Stimulated activated CD8-positive, alpha-beta memory T cell treated with anti-CD3 and anti-CD28 coated beads, Interleukin-12 subunit alpha, Interleukin-12 subunit beta, amount 100 ng/mL, for 24 hours (primary cell): Measurements from ENCODE around the gene POLQ.
"Not testable (repeated sequence)": the region's sequence is repeated elsewhere in the genome, so short reads cannot be mapped to it uniquely, and the experiment has no call there.

ENCODE experiments used
- DNase-seq: peaks from one replicate; pipeline ENCODE4 v3.0.0-alpha.2; 2020; ENCODE audit errors: extremely low read depth

Gene POLQ

GRCh38 chr3:121430664-121431215, 115.0 kb downstream of the POLQ start:
- DNase-seq: no peak

GRCh38 chr3:121424549-121424948, 121.2 kb downstream of the POLQ start:
- DNase-seq: no peak

- DNase-seq: no peak
Observed at GRCh38 chr3:121418182-121418581, 127.6 kb downstream of the POLQ start.

DNA sequence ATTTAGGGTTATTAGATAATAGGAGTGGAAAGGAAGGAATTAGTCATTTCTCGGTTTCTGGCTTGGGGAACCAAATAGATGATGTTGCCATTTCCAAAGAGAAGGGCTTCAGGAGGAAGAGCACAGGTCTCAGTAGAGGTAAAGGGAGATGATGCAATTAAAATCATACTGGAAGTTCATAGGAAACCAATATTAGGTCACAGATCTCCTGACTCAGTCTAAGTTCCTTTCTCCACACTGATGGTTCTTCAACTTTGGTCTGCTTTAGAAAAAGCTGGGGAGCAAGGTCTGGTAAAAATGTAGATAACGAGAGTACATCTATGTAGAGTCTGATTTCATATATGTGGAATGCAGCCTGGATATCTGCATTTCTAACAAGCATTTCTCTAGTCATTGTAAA, 130.9 kb downstream of the POLQ start:
- DNase-seq: no peak

- no peak for DNase-seq
Observed at GRCh38 chr3:121411523-121411922, 134.3 kb downstream of the POLQ start.

GRCh38 chr3:121405631-121406030, 140.2 kb downstream of the POLQ start:
- no peak for DNase-seq

- no peak for DNase-seq
Observed at GRCh38 chr3:121399820-121400219, 146.0 kb downstream of the POLQ start.

DNA sequence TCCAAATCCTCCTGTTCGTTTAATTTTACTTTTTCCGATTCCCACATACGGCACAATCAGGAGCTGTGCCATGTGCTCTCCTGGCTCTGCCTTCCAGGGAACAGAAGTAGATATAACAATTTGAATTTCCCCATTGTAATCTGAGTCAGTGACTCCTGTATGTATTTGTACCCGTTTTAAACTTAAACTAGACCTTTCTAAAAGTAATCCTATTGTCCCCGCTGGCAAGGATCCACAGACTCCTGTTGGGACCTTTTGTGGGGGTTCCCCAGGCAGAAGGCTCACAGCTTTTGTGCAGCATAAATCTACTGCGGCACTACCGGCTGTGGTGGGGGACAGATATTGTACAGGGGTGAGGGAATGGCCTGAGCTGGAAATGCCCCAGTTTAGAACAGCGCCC, 147.7 kb downstream of the POLQ start:
- not testable (repeated sequence) for DNase-seq

GRCh38 chr3:121395967-121396366, 149.8 kb downstream of the POLQ start:
- not testable (repeated sequence) for DNase-seq

DNA sequence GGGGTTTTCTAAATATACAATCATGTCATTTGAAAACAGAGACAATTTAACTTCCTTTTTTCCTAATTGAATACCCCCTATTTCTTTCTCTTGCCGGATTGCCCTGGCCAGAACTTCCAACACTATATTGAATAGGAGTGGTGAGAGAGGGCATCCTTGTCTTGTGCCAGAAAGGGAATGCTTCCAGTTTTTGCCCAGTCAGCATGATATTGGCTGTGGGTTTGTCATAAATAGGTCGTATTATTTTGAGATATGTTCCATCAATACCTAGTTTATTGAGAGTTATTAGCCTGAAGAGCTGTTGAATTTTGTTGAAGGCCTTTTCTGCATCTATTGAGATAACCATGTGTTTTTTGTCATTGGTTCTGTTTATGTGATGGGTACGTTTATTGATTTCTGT, 157.5 kb downstream of the POLQ start:
- not testable (repeated sequence) for DNase-seq
